HG02678 (cell line): Measurements from ENCODE around the gene ZNF414.
A peak's percentile ranks its signal among the peaks of the same experiment; 100 is the strongest.
"Not testable (repeated sequence)": the region's sequence is repeated elsewhere in the genome, so short reads cannot be mapped to it uniquely, and the experiment has no call there.

Experiments
- ATAC-seq: cut with Tn5 transposase; IDR thresholded peaks from one replicate; pipeline ENCODE4 v1.9.1; 2021; ENCODE audit warnings: mild to moderate bottlenecking, moderate library complexity; ENCODE audit not compliant: unreplicated experiment

Gene ZNF414

GRCh38 chr19:8518536-8518935 is 4.6 kb upstream of the ZNF414 start:
- no peak for ATAC-seq

GRCh38 chr19:8517551-8518442 is 3.8 kb upstream of the ZNF414 start:
- no peak for ATAC-seq

GRCh38 chr19:8515317-8515716 is 1.4 kb upstream of the ZNF414 start:
- no peak for ATAC-seq

- ATAC-seq, result not testable (repeated sequence)
Measured at GRCh38 chr19:8514505-8515009, 590 bp upstream of the ZNF414 start.

- ATAC-seq, result no peak
Measured at GRCh38 chr19:8513036-8513686, 806 bp downstream of the ZNF414 start.

- ATAC-seq, result no peak
Measured at GRCh38 chr19:8512115-8512967, 1.6 kb downstream of the ZNF414 start.

- no peak for ATAC-seq
Measured at GRCh38 chr19:8511573-8512101, 2.3 kb downstream of the ZNF414 start.

GRCh38 chr19:8510589-8511115 is 3.3 kb downstream of the ZNF414 start:
- ATAC-seq, result no peak

GRCh38 chr19:8506402-8506957 is 7.5 kb downstream of the ZNF414 start:
- ATAC-seq, result peak; percentile 7

- peak; percentile 63 for ATAC-seq
Measured at GRCh38 chr19:8505680-8506401, 8.1 kb downstream of the ZNF414 start.

- no peak for ATAC-seq
Measured at GRCh38 chr19:8504919-8505318, 9.0 kb downstream of the ZNF414 start.

- no peak for ATAC-seq
Measured at GRCh38 chr19:8504171-8504570, 9.8 kb downstream of the ZNF414 start.

- no peak for ATAC-seq
Measured at GRCh38 chr19:8503510-8503909, 10.5 kb downstream of the ZNF414 start.

- ATAC-seq, result no peak
Measured at GRCh38 chr19:8501981-8502380, 12.0 kb downstream of the ZNF414 start.

- ATAC-seq, result no peak
Measured at GRCh38 chr19:8501516-8501915, 12.5 kb downstream of the ZNF414 start.

GRCh38 chr19:8500158-8500557 is 13.8 kb downstream of the ZNF414 start:
- ATAC-seq, result no peak

- no peak for ATAC-seq
Measured at GRCh38 chr19:8499048-8499833, 14.7 kb downstream of the ZNF414 start.

- ATAC-seq, result no peak
Measured at GRCh38 chr19:8498295-8498694, 15.7 kb downstream of the ZNF414 start.

- no peak for ATAC-seq
Measured at GRCh38 chr19:8494158-8494557, 19.8 kb downstream of the ZNF414 start.
